Gastrocnemius medialis (tissue), 4 donors: Measurements from ENCODE around the gene ARHGAP27.
"Not testable (repeated sequence)": the region's sequence is repeated elsewhere in the genome, so short reads cannot be mapped to it uniquely, and the experiment has no call there.

Experiments used
- CTCF ChIP-seq, 5 experiments: fragments of 450-650 bp in 3 of 5; fragments of 200-600 bp in 2 of 5; sonication (generic) in 2 of 5; IDR thresholded peaks in 4 of 5; conservative IDR thresholded peaks in 1 of 5; 1 replicate in 4 of 5; 2 replicates in 1 of 5; pipeline ENCODE4 v1.5.1; 2016 to 2019; ENCODE audit warnings: antibody characterized with exemption in 5 of 5, mild to moderate bottlenecking in 3 of 5, moderate library complexity in 3 of 5
- POLR2A ChIP-seq, 2 donors: fragments of 450-650 bp; IDR thresholded peaks; one replicate each; pipeline ENCODE4 v1.6.1; 2017; ENCODE audit warnings: antibody characterized with exemption in 2 of 2, mild to moderate bottlenecking in 2 of 2, moderate library complexity in 2 of 2

GRCh38 chr17:45454341-45454740 lies 21.7 kb upstream of the ARHGAP27 start:
- TF ChIP-seq CTCF (IDR thresholded peaks at IDR 0.05 in 4 of 5, conservative IDR thresholded peaks at IDR 0.05 in 1 of 5); POLR2A (IDR thresholded peaks at IDR 0.05): not testable (repeated sequence)
